Stimulated activated CD8-positive, alpha-beta memory T cell treated with anti-CD3 and anti-CD28 coated beads, Interleukin-7, amount 100 ng/mL, for 1 hour (primary cell): ENCODE results near the gene SHF.
"Not testable (repeated sequence)": the region's sequence is repeated elsewhere in the genome, so short reads cannot be mapped to it uniquely, and the experiment has no call there.

Experiments
- DNase-seq, 2 donors: peaks; one replicate each; pipeline ENCODE4 v3.0.0-alpha.2; 2020; ENCODE audit warnings: low read depth in 2 of 2

Gene SHF

GRCh38 chr15:45187894-45188830 is at the start of gene SHF:
Gene SHF (minus strand): TSS chr15:45187966. CDS start chr15:45187951, 15 bp downstream.
- DNase-seq = no peak

- DNase-seq = not testable (repeated sequence)
Measured at GRCh38 chr15:45236806-45237205, 49.0 kb upstream of the SHF start.

GRCh38 chr15:45234562-45235235 is 46.9 kb upstream of the SHF start:
- no peak for DNase-seq

GRCh38 chr15:45231864-45232562 is 44.2 kb upstream of the SHF start:
- DNase-seq = no peak

GRCh38 chr15:45231132-45231531 is 43.4 kb upstream of the SHF start:
- DNase-seq = no peak

GRCh38 chr15:45230245-45230965 is 42.6 kb upstream of the SHF start:
- DNase-seq = no peak

- DNase-seq = no peak
Measured at GRCh38 chr15:45228931-45229330, 41.2 kb upstream of the SHF start.

GRCh38 chr15:45225506-45226273 is 37.9 kb upstream of the SHF start:
- no peak for DNase-seq

GRCh38 chr15:45224621-45225217 is 37.0 kb upstream of the SHF start:
- DNase-seq = no peak

- DNase-seq = no peak
Measured at GRCh38 chr15:45221967-45222366, 34.2 kb upstream of the SHF start.

- DNase-seq = no peak
Measured at GRCh38 chr15:45221053-45221599, 33.4 kb upstream of the SHF start.

- DNase-seq = no peak
Measured at GRCh38 chr15:45212493-45212892, 24.7 kb upstream of the SHF start.

- DNase-seq = no peak
Measured at GRCh38 chr15:45205192-45205591, 17.4 kb upstream of the SHF start.

GRCh38 chr15:45203182-45203581 is 15.4 kb upstream of the SHF start:
- no peak for DNase-seq

GRCh38 chr15:45201869-45202268 is 14.1 kb upstream of the SHF start:
- DNase-seq = no peak

GRCh38 chr15:45201557-45201859 is 13.7 kb upstream of the SHF start:
- DNase-seq = no peak

- DNase-seq = no peak
Measured at GRCh38 chr15:45200799-45201556, 13.2 kb upstream of the SHF start.

GRCh38 chr15:45200001-45200798 is 12.4 kb upstream of the SHF start:
- peak; percentile 95 to 97 for DNase-seq
